Ramos (cell line): Measurements from ENCODE around the gene DLG2.
"Not testable (repeated sequence)": the region's sequence is repeated elsewhere in the genome, so short reads cannot be mapped to it uniquely, and the experiment has no call there.

Experiments
- in situ Hi-C: fragments of 300-500 bp; cut with MboI; formaldehyde crosslinking; loops from one replicate; pipeline ENCODE4 v1.14.3; 2022; ENCODE audit warnings: low sequenced_read_pairs; ENCODE audit not compliant: unreplicated experiment

The DLG2 gene

GRCh38 chr11:83471831-83472727 lies 2155.1 kb downstream of the DLG2 start:
- in situ Hi-C loops: no loop called here

GRCh38 chr11:83467837-83468236 lies 2159.3 kb downstream of the DLG2 start:
- in situ Hi-C loops: no loop called here

DNA sequence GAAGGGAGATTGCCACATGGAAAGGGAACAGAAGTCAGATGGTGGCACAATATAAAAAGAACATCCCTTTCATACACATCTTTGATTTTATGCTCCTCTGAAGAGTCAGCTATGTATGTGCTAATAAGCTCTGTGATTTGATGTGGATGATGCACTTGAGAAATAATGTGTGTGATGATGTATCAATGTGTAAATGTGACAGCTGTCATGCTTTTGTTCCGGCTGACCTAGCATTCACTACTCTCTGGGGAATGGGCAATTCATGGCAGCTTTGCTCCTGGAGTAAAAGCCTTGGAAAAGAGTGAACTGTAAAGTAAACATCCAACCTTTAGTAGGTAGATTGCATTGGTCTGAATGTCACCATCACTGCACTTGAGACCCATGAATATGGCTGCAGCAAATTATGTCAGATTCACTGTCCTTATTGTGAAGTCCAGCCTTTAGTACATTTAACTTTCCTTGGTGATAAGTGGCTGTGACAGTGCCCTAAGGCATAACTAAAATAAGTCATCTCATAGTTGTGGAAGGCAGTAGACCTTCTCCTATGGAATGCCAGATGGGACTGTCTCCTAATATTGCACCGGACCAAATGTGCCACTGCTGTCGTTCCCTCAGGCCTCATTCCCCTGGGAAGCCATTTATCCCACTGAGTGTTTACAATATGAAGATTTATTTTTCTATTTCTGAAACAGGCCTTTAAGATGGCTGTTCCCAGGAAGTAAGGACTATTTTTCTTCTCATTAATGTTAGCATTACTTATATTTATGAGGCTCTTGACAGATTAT lies 2162.8 kb downstream of the DLG2 start:
- in situ Hi-C loops: no loop called here

DNA sequence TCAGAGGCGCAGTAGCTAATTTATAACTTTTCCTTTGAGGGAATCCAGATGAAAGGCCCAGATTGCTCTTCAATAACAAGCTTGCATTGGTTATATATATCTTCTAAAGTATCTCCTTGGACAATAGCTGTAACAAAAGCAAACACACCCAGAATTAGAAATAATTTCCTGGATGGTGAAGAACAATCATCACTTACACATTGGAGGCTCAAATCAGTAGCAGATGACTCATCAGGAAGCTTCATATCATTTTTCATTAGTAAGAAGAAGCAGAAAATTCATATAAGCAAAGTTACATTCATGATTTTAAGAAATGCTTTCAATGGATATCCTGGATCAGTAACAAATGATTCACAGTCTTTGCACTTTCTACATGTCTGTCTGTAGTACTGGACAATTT lies 2167.3 kb downstream of the DLG2 start:
- in situ Hi-C loops: no loop called here

- in situ Hi-C loops: no loop called here
Observed at GRCh38 chr11:83456566-83456965, 2170.6 kb downstream of the DLG2 start.

DNA sequence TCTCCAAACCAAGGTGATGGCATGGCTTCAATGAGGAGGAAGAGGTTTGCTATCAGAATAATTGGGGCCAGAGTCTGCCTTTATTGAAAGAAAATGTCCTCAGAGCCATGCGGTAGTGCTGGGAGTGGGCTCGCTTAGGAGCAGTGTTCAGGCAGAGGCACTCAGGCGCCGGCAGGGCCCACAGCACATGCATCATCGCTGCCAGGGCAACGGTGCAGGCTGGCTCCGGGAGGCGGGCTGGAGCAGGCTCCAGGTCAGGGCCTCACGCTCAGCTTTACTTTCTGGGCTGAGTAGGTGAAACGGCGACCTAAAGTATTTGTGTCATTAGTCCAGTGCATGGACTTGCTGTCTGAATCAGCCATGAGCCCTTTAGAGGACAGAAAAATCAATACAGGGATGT lies 2171.1 kb downstream of the DLG2 start:
- in situ Hi-C loops: no loop called here

GRCh38 chr11:83455356-83455755 lies 2171.8 kb downstream of the DLG2 start:
- in situ Hi-C loops: no loop called here

- in situ Hi-C loops: no loop called here
Observed at GRCh38 chr11:83454674-83455073, 2172.5 kb downstream of the DLG2 start.

DNA sequence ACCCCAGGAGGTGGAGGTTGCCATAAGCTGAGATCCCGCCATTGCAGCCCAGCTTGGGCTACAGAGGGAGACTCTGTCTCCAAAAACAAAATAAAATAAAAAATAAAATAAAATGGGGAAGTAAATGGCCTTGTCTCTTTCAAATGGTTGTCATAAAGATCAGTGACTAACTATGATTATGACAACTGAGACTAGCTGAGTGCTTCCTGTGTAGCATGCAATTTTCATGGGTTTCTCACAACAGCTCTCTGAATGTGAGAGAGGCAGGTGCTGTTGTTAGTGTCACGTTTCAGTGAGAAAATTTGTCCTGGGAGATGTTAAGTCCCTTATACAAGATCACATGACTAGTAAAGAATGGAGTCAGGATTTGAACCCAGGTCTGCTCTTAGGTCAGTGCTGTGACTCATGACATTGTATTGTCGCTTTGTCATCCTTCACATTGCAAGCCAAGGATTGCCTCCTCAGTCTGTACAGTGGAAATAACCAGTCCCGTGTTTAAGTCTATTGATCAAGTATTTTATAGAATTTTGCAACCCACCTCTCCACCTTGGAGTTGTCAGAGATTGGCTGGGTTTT lies 2177.7 kb downstream of the DLG2 start:
- in situ Hi-C loops: no loop called here

DNA sequence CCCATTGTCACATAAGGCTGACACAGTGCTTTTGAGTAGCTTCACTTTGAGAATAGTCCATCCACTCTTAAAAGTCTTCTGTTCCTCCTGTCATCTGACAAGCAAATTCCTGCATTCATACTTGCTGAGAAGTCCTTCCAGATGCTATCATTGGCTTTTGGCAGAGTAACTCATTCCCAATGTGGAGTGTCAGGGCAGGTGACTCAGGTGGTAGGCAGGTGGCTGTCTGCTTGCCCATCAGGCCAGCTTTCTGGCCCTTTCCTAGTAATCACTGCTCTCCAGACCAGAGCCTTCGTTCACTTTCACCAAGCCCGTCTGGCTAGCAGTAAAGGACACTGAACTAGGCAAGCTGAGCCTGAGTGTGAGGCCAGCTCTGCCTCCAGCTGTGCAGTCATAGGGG lies 2178.5 kb downstream of the DLG2 start:
- in situ Hi-C loops: no loop called here

GRCh38 chr11:83443880-83444279 lies 2183.3 kb downstream of the DLG2 start:
- in situ Hi-C loops: not testable (repeated sequence)

DNA sequence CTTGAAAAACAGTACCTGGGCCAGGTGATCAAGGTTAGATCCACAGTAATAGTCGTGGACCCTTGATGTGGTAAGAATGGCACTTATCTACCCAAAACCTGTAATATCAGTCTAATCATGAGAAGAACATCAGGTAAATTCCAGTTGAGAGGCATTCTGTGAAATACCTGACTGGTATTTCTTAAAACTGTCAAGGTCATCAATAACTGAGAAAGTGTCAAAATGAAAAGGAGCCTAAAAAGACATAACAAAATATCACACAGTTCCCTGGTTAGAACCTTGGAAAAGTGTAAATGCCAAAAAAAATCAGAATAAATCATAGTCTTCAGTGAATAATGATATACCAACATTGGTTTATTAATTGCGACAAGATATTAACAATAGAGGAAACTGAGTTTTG lies 2185.5 kb downstream of the DLG2 start:
- in situ Hi-C loops: no loop called here

- in situ Hi-C loops: no loop called here
Observed at GRCh38 chr11:83441171-83441570, 2186.0 kb downstream of the DLG2 start.

DNA sequence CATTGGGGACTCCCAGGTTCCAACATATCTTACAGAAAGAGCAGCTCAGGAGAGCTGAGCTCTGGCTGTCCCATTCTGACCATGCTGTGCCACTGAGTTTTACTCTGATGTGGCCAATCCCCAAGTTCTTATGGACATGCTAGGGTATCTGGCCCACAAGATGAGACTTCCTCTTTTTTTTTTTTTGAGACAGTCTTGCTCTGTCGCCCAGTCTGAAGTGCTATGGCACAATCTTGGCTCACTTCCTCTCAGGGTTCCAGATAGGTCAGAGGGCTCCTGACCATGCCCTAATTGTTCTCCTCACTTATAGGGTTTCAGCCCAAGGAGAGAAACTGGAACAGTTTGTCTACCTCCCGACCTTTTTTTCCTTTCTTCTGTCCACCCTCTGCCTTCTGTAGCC lies 2188.7 kb downstream of the DLG2 start:
- in situ Hi-C loops: no loop called here

DNA sequence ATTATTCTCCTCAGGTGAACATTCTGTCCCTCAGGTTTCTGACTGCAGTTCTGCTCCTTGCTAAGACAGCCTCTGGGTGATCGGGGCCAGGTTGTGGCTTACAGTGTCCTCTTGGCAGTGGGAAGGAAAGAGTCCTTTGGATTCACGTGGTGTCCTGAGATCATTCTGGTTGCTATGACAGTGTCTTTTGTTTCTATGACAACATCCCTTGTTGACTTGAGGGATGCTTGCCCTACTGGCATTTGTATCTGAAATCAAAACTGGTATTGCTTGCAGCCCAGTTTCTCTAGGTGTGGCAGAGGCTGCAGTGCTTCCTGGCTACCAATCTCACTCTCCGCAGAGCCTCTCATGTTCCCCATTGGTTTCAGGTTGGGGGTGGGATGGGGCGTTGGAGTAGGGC lies 2189.2 kb downstream of the DLG2 start:
- in situ Hi-C loops: no loop called here

DNA sequence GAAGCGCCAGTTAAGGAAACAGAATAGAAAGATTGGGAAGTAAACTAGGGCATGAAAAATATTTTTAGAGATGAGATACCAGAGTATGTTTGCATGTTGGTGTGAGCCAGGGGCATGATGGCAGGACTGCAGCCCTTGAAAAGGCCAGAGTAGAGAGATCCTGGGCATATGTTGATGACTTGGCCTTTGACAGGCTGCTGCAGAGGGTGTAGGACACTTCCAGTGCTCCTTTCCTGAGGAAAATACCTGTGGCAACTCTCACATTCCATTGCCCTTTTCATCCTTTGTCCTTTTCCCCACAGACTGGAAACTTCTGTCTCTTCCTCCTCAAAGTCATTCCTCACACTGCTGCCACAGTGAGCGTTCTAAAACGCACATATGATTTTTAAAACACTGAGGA lies 2190.3 kb downstream of the DLG2 start:
- in situ Hi-C loops: no loop called here

- in situ Hi-C loops: not testable (repeated sequence)
Observed at GRCh38 chr11:83434812-83435211, 2192.3 kb downstream of the DLG2 start.

DNA sequence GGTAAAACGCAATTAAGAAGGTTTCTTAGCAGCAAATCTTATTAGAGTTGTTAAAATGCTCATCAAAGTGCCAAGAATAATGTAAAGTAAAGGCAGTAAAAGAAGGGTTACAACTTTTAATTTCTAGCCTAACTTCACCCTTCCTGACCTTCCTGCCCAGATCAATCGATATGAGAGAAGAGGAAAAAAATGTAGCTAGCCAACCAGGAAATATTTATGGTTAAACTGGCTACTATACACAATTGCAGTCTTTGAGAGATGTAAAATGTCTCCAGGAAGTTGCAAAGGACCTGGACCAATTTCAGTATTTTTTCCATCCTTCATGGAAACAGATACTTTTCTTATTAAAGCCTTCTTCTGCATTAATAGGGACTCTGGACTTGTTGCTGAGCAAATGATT lies 2199.2 kb downstream of the DLG2 start:
- in situ Hi-C loops: no loop called here

DNA sequence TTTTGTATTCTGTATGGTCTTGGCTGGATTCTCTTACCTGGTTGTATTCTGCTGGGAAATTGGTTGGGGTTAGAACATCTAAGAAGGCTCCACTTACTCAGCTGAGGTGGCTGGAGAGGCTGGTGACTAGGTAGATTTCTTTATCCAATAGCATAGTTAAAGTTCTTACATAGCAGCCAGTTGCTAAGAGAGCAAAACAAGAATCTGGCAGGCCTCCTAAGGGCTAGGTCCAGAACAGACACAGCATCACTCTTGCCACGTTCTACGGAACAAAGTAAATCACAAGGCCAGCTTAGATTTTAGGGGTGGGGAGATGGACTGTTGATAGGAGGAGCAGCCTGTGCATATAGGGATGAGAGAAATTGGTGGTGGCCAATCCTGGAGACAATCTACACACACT lies 2199.6 kb downstream of the DLG2 start:
- in situ Hi-C loops: no loop called here

- in situ Hi-C loops: no loop called here
Observed at GRCh38 chr11:83425137-83425466, 2202.0 kb downstream of the DLG2 start.

DNA sequence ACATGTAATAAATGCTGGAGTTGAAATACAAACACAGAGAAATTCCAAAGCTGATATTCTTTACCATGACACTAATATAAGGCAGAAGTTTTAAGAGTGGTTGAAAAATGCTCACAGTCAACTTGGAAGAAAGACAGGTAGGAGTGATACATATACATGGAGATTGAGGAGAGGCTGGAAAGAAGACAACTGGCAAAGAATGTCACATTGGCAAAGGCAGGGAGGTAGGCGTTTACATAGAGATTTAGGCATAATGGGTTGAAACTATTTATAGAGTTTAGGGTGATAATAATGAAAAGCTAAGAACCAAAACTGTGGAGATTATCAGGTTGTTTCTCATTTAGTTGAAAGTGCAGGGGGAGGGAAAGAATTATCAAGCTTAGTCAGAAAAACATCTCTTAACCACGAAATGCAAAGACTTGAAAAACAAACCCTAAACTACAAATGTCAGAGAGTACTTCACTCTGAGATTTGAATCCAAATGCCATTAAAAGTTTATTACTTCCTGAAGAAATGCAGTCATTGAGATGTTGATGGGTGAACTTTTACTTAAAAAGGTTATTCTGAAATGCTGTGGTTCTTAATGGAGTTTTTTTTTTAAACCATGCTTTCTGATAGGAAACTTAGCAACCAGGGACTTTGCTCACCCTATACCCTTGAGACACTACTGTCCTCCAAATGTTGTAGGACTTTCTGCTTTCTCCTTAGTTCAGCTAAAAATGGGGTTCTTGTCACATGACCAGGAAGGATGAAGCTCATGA lies 2202.6 kb downstream of the DLG2 start:
- in situ Hi-C loops: no loop called here
